ENCODE measurements around the gene CDC7. TPM values are rescaled to one million over a fixed set of nuclear protein-coding genes. Genes with fewer than 3 reads are reported as not detected.

CDC7 gene
- total RNA-seq, 1 donor from 2014 or later, result 156 TPM

DNA sequence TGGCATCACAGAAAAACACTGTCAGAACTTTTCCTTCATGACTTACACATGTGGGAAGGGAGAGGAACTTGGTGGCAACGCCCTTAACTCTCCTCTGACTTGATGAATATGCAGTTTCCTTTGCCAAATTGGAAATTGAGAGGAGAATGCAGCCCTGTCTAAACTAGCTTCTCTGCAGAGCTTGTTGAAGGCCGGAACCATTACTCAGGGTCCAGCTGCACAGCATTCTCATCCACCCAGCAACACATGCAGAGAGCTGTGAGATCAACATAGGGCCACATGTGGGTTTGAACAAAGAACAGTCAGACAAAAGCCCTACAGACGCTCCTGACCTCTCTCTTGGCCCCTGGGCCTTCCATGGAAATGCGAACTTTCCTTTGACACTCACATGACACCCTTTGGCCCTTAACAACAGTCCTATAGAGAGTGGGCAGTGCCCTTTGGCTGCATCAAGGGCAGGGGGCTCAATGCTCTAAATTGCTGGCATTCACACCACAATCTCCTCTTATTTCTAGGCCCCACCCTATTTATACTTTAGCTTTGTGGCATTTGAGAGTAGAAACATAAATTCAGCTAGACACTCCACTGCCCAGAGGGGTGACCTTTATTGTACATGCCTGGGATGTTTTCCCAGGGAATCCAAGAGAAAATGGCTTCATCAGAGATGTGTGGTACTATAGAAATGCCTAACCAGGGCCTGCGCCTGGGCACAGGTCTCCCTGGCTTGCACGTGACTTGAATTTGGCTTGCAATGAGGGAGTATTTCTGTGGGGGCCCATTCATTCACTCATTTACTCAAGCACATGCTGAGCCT, 64.4 kb downstream of the CDC7 start:
- no peak overlapping the region for H3K27ac ChIP-seq
- Mint-ChIP-seq H3K4me1 (peaks cover 30% of the 10 kb centered on the region), H3K27ac (peak overlapping the region; percentile 96), H3K27me3 (ENCODE audit: insufficient read depth, low read depth) (peaks cover 7% of the 10 kb centered on the region), H3K36me3 (peaks cover 3% of the 10 kb centered on the region), H3K9me3 (peaks cover 25% of the 10 kb centered on the region), H3K4me3 (peak overlapping the region; percentile 28)
- TF ChIP-seq, protein P1, sequence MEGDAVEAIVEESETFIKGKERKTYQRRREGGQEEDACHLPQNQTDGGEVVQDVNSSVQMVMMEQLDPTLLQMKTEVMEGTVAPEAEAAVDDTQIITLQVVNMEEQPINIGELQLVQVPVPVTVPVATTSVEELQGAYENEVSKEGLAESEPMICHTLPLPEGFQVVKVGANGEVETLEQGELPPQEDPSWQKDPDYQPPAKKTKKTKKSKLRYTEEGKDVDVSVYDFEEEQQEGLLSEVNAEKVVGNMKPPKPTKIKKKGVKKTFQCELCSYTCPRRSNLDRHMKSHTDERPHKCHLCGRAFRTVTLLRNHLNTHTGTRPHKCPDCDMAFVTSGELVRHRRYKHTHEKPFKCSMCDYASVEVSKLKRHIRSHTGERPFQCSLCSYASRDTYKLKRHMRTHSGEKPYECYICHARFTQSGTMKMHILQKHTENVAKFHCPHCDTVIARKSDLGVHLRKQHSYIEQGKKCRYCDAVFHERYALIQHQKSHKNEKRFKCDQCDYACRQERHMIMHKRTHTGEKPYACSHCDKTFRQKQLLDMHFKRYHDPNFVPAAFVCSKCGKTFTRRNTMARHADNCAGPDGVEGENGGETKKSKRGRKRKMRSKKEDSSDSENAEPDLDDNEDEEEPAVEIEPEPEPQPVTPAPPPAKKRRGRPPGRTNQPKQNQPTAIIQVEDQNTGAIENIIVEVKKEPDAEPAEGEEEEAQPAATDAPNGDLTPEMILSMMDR (IDR thresholded peaks at IDR 0.05), result no peak
- TF ChIP-seq EZH2phosphoT487 (IDR thresholded peaks at IDR 0.05) (no peak), EZH2 (IDR thresholded peaks at IDR 0.05) (no peak)
- no peak overlapping the region for H3K4me3 ChIP-seq
- peaks cover 14% of the 10 kb centered on the region for H3F3A ChIP-seq (ENCODE audit: low read depth)
- peaks cover 14% of the 10 kb centered on the region for H3K4me1 ChIP-seq
- no peaks in the 10 kb centered on the region for H3K27me3 ChIP-seq
- H4K20me1 ChIP-seq (ENCODE audit: low read depth), result no peaks in the 10 kb centered on the region
- no peak overlapping the region for H3K9ac ChIP-seq
- peak; percentile 67 for DNase-seq (ENCODE audit: low spot score)
- no peaks in the 10 kb centered on the region for H3K79me2 ChIP-seq (ENCODE audit: low read depth)
- H3K36me3 ChIP-seq, result no peaks in the 10 kb centered on the region
- H3K9me3 ChIP-seq (ENCODE audit: low read depth), result peaks cover 5% of the 10 kb centered on the region
- H3K4me2 ChIP-seq, result no peak overlapping the region
- H2AFZ ChIP-seq (replicated peaks), result no peak overlapping the region

DNA sequence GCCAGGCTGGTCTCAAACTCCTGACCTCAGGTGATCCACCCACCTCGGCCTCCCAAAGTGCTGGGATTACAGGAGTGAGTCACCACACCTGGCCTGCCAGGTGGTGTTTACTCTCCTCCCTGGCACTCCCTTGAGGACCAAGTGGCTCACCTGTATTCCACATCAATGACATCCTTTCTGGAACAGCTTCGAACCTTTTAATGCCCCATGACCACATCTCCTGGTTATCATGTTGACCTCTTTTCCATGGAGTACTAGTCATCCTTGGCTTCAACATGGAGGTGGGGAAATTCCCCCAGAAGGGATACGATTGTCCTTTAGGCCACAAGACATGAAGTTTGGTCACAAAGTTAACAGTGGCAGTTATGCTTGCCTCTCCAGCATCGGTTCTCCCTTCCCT, 66.9 kb downstream of the CDC7 start:
- Histone ChIP-seq H3K27me3 (no peaks in the 10 kb centered on the region), H3K9ac (no peak overlapping the region), H3K79me2 (ENCODE audit: low read depth) (no peaks in the 10 kb centered on the region), H3K4me1 (peaks cover 14% of the 10 kb centered on the region), H3K4me3 (no peak overlapping the region), H3K36me3 (no peaks in the 10 kb centered on the region), H3K4me2 (no peak overlapping the region), H3K27ac (no peak overlapping the region), H3K9me3 (ENCODE audit: low read depth) (peaks cover 5% of the 10 kb centered on the region), H3F3A (ENCODE audit: low read depth) (peaks cover 14% of the 10 kb centered on the region), H4K20me1 (ENCODE audit: low read depth) (no peaks in the 10 kb centered on the region), H2AFZ (replicated peaks) (no peak overlapping the region)
- DNase-seq (ENCODE audit: low spot score), result no peak
- peak overlapping the region; percentile 39 for H3K27ac Mint-ChIP-seq
- H3K27me3 Mint-ChIP-seq (ENCODE audit: insufficient read depth, low read depth), result peaks cover 9% of the 10 kb centered on the region
- H3K4me3 Mint-ChIP-seq, result no peak overlapping the region
- H3K36me3 Mint-ChIP-seq, result peaks cover 2% of the 10 kb centered on the region
- TF ChIP-seq EZH2phosphoT487 (IDR thresholded peaks at IDR 0.05), result no peak
- TF ChIP-seq, protein P1 (IDR thresholded peaks at IDR 0.05), result no peak
- TF ChIP-seq EZH2 (IDR thresholded peaks at IDR 0.05), result no peak
- peaks cover 32% of the 10 kb centered on the region for H3K4me1 Mint-ChIP-seq
- H3K9me3 Mint-ChIP-seq, result peaks cover 20% of the 10 kb centered on the region

DNA sequence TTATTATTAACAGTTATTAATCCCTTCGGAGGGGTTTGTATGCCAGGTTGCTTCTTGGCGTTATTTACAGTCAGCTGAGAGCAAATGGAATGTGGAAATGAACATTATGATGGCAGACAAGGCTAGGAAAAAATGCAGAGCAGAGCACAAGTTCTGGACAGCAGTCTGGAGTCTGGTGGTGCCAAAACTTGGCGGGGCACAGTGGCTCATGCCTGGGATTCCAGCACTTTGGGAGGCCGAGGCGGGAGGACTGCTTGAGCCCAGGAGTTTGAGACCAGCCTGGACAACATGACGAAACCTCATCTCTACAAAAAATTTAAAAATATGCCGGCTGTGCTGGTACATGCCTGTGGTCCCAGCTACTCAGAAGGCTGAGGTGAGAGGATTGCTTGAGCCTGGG, 67.6 kb downstream of the CDC7 start:
- peaks cover 32% of the 10 kb centered on the region for H3K4me1 Mint-ChIP-seq
- Histone ChIP-seq H3K9ac (no peak overlapping the region), H3K4me2 (no peak overlapping the region), H3F3A (ENCODE audit: low read depth) (peaks cover 14% of the 10 kb centered on the region), H3K36me3 (no peaks in the 10 kb centered on the region), H3K27me3 (no peaks in the 10 kb centered on the region), H2AFZ (replicated peaks) (no peak overlapping the region), H3K4me1 (peaks cover 14% of the 10 kb centered on the region), H3K4me3 (no peak overlapping the region), H3K79me2 (ENCODE audit: low read depth) (no peaks in the 10 kb centered on the region), H4K20me1 (ENCODE audit: low read depth) (no peaks in the 10 kb centered on the region), H3K27ac (no peak overlapping the region), H3K9me3 (ENCODE audit: low read depth) (peaks cover 5% of the 10 kb centered on the region)
- H3K36me3 Mint-ChIP-seq, result peaks cover 2% of the 10 kb centered on the region
- peaks cover 19% of the 10 kb centered on the region for H3K9me3 Mint-ChIP-seq
- TF ChIP-seq, protein P1 (IDR thresholded peaks at IDR 0.05), result no peak
- TF ChIP-seq EZH2 (IDR thresholded peaks at IDR 0.05) (no peak), EZH2phosphoT487 (IDR thresholded peaks at IDR 0.05) (no peak)
- H3K27me3 Mint-ChIP-seq (ENCODE audit: insufficient read depth, low read depth), result peaks cover 9% of the 10 kb centered on the region
- no peak overlapping the region for H3K27ac Mint-ChIP-seq
- no peak overlapping the region for H3K4me3 Mint-ChIP-seq
- no peak for DNase-seq (ENCODE audit: low spot score)

All from neural progenitor cell (in vitro differentiated cells).